ENCODE measurements around the gene CHPF2. TPM values are rescaled to one million over a fixed set of nuclear protein-coding genes. Genes with fewer than 3 reads are reported as not detected.

Gene CHPF2
- polyA plus RNA-seq, 4 donors, result 11.6 to 27.2 (median 18.1) TPM

- WGBS, 3 donors, result 56 to 64% (median 57%) methylated on average over 8 of the region's 8 CpGs
- Histone ChIP-seq H3K27ac (ENCODE audit: low read depth in 1 of 3, low read length in 2 of 3) (no peak overlapping the region), H3K9me3 (ENCODE audit: control insufficient read depth in 2 of 2, insufficient read depth in 1 of 2, low read depth in 1 of 2, low read length in 1 of 2) (no peaks in the 10 kb centered on the region), H3K4me1 (ENCODE audit: control insufficient read depth in 3 of 3, insufficient read depth in 2 of 3, low read depth in 1 of 3, low read length in 2 of 3) (peaks cover 2 to 11% (median 5%) of the 10 kb centered on the region in 3 donors), H3K27me3 (ENCODE audit: control insufficient read depth in 3 of 3, insufficient read depth in 3 of 3, low read length in 3 of 3) (no peaks in the 10 kb centered on the region), H3K4me3 (ENCODE audit: low read depth in 1 of 3, low read length in 3 of 3) (peak overlapping the region in 2 of 3 donors; percentile 77 to 86), H3K36me3 (ENCODE audit: control insufficient read depth in 3 of 3, insufficient read depth in 2 of 3, low read depth in 1 of 3, low read length in 3 of 3) (peaks cover 3 to 25% (median 7%) of the 10 kb centered on the region in 3 donors)
- DNase-seq, result no peak
- no peak for FAIRE-seq
Observed at GRCh38 chr7:151225948-151226510, 6.3 kb upstream of the CHPF2 start.

- H3K27me3 ChIP-seq (ENCODE audit: control insufficient read depth in 3 of 3, insufficient read depth in 3 of 3, low read length in 3 of 3), result no peaks in the 10 kb centered on the region
- peak overlapping the region; percentile 59 to 86 (median 77) for H3K4me3 ChIP-seq (ENCODE audit: low read depth in 1 of 3, low read length in 3 of 3)
- H3K9me3 ChIP-seq (ENCODE audit: control insufficient read depth in 2 of 2, insufficient read depth in 1 of 2, low read depth in 1 of 2, low read length in 1 of 2), result no peaks in the 10 kb centered on the region
- FAIRE-seq (no peak), DNase-seq (no peak)
- peak overlapping the region in 1 of 3 donors; percentile 57 for H3K27ac ChIP-seq (ENCODE audit: low read depth in 1 of 3, low read length in 2 of 3)
- peaks cover 3 to 24% (median 7%) of the 10 kb centered on the region in 3 donors for H3K36me3 ChIP-seq (ENCODE audit: control insufficient read depth in 3 of 3, insufficient read depth in 2 of 3, low read depth in 1 of 3, low read length in 3 of 3)
- 1 to 2% (median 1%) methylated on average over 15 of the region's 15 CpGs for WGBS, 3 donors
- peaks cover 2 to 11% (median 5%) of the 10 kb centered on the region in 3 donors for H3K4me1 ChIP-seq (ENCODE audit: control insufficient read depth in 3 of 3, insufficient read depth in 2 of 3, low read depth in 1 of 3, low read length in 2 of 3)
Observed at GRCh38 chr7:151226560-151226874, 5.8 kb upstream of the CHPF2 start.

GRCh38 chr7:151226875-151227782 is 5.2 kb upstream of the CHPF2 start, which contains the start of gene ABCF2:
Gene ABCF2, minus strand, starts transcription at chr7:151227205. Its CDS starts 747 bp downstream, at chr7:151226458.
- no peaks in the 10 kb centered on the region for H3K9me3 ChIP-seq (ENCODE audit: control insufficient read depth in 2 of 2, insufficient read depth in 1 of 2, low read depth in 1 of 2, low read length in 1 of 2)
- H3K27ac ChIP-seq (ENCODE audit: low read depth in 1 of 3, low read length in 2 of 3), result peak within 1 kb of the TSS; percentile 62 to 89 (median 69)
- peaks cover 3 to 22% (median 7%) of the 10 kb centered on the region in 3 donors for H3K36me3 ChIP-seq (ENCODE audit: control insufficient read depth in 3 of 3, insufficient read depth in 2 of 3, low read depth in 1 of 3, low read length in 3 of 3)
- H3K4me1 ChIP-seq (ENCODE audit: control insufficient read depth in 3 of 3, insufficient read depth in 2 of 3, low read depth in 1 of 3, low read length in 2 of 3), result peaks cover 2 to 11% (median 5%) of the 10 kb centered on the region in 3 donors
- DNase-seq (peak; percentile 99), FAIRE-seq (no peak)
- peak within 1 kb of the TSS; percentile 59 to 86 (median 77) for H3K4me3 ChIP-seq (ENCODE audit: low read depth in 1 of 3, low read length in 3 of 3)
- WGBS, 3 donors, result 0% methylated on average over 64 to 68 of the region's 68 CpGs
- H3K27me3 ChIP-seq (ENCODE audit: control insufficient read depth in 3 of 3, insufficient read depth in 3 of 3, low read length in 3 of 3), result no peaks in the 10 kb centered on the region

GRCh38 chr7:151228024-151228866 is 4.0 kb upstream of the CHPF2 start:
- Histone ChIP-seq H3K27me3 (ENCODE audit: control insufficient read depth in 3 of 3, insufficient read depth in 3 of 3, low read length in 3 of 3) (no peaks in the 10 kb centered on the region), H3K27ac (ENCODE audit: low read depth in 1 of 3, low read length in 2 of 3) (peak overlapping the region in 2 of 3 donors; percentile 62 to 89), H3K9me3 (ENCODE audit: control insufficient read depth in 2 of 2, insufficient read depth in 1 of 2, low read depth in 1 of 2, low read length in 1 of 2) (no peaks in the 10 kb centered on the region), H3K4me3 (ENCODE audit: low read depth in 1 of 3, low read length in 3 of 3) (peak overlapping the region in 2 of 3 donors; percentile 63 to 86), H3K36me3 (ENCODE audit: control insufficient read depth in 3 of 3, insufficient read depth in 2 of 3, low read depth in 1 of 3, low read length in 3 of 3) (peaks cover 3 to 18% (median 4%) of the 10 kb centered on the region in 3 donors), H3K4me1 (ENCODE audit: control insufficient read depth in 3 of 3, insufficient read depth in 2 of 3, low read depth in 1 of 3, low read length in 2 of 3) (peaks cover 2 to 13% (median 5%) of the 10 kb centered on the region in 3 donors)
- 35 to 62% (median 55%) methylated on average over 10 of the region's 10 CpGs for WGBS, 3 donors
- FAIRE-seq (no peak), DNase-seq (peak in 1 of 2 donors; percentile 75)

GRCh38 chr7:151229249-151229648 is 3.0 kb upstream of the CHPF2 start:
- peaks cover 0 to 14% (median 2%) of the 10 kb centered on the region in 3 donors for H3K36me3 ChIP-seq (ENCODE audit: control insufficient read depth in 3 of 3, insufficient read depth in 2 of 3, low read depth in 1 of 3, low read length in 3 of 3)
- H3K4me1 ChIP-seq (ENCODE audit: control insufficient read depth in 3 of 3, insufficient read depth in 2 of 3, low read depth in 1 of 3, low read length in 2 of 3), result peaks cover 5 to 21% (median 5%) of the 10 kb centered on the region in 3 donors
- H3K9me3 ChIP-seq (ENCODE audit: control insufficient read depth in 2 of 2, insufficient read depth in 1 of 2, low read depth in 1 of 2, low read length in 1 of 2), result no peaks in the 10 kb centered on the region
- H3K27me3 ChIP-seq (ENCODE audit: control insufficient read depth in 3 of 3, insufficient read depth in 3 of 3, low read length in 3 of 3), result no peaks in the 10 kb centered on the region
- WGBS, 3 donors, result 86 to 93% (median 86%) methylated on average over 10 of the region's 10 CpGs
- no peak for DNase-seq
- H3K4me3 ChIP-seq (ENCODE audit: low read depth in 1 of 3, low read length in 3 of 3), result no peak overlapping the region
- no peak for FAIRE-seq
- no peak overlapping the region for H3K27ac ChIP-seq (ENCODE audit: low read depth in 1 of 3, low read length in 2 of 3)

GRCh38 chr7:151231080-151231479 is 1.2 kb upstream of the CHPF2 start:
- 52 to 83% (median 77%) methylated on average over 1 of the region's 1 CpG for WGBS, 3 donors

GRCh38 chr7:151232917-151233701 is 826 bp downstream of the CHPF2 start:
- peak overlapping the region; percentile 8 to 66 (median 26) for H3K27ac ChIP-seq (ENCODE audit: low read depth in 1 of 3, low read length in 2 of 3)
- peak overlapping the region; percentile 93 to 97 (median 95) for H3K4me3 ChIP-seq (ENCODE audit: low read depth in 1 of 3, low read length in 3 of 3)
- DNase-seq, result peak; percentile 41 to 61
- no peaks in the 10 kb centered on the region for H3K9me3 ChIP-seq (ENCODE audit: control insufficient read depth in 2 of 2, insufficient read depth in 1 of 2, low read depth in 1 of 2, low read length in 1 of 2)
- no peak for FAIRE-seq
- WGBS, 3 donors, result 6 to 7% (median 6%) methylated on average over 36 of the region's 36 CpGs
- no peaks in the 10 kb centered on the region for H3K27me3 ChIP-seq (ENCODE audit: control insufficient read depth in 3 of 3, insufficient read depth in 3 of 3, low read length in 3 of 3)
- peaks cover 0 to 10% (median 3%) of the 10 kb centered on the region in 3 donors for H3K4me1 ChIP-seq (ENCODE audit: control insufficient read depth in 3 of 3, insufficient read depth in 2 of 3, low read depth in 1 of 3, low read length in 2 of 3)
- peaks cover 9 to 40% (median 12%) of the 10 kb centered on the region in 3 donors for H3K36me3 ChIP-seq (ENCODE audit: control insufficient read depth in 3 of 3, insufficient read depth in 2 of 3, low read depth in 1 of 3, low read length in 3 of 3)

More at GRCh38 chr7:151231080-151231479, 1.2 kb upstream of the CHPF2 start:
- Histone ChIP-seq H3K27me3 (ENCODE audit: control insufficient read depth in 3 of 3, insufficient read depth in 3 of 3, low read length in 3 of 3) (no peaks in the 10 kb centered on the region), H3K36me3 (ENCODE audit: control insufficient read depth in 3 of 3, insufficient read depth in 2 of 3, low read depth in 1 of 3, low read length in 3 of 3) (peaks cover 0 to 22% (median 5%) of the 10 kb centered on the region in 3 donors), H3K27ac (ENCODE audit: low read depth in 1 of 3, low read length in 2 of 3) (no peak overlapping the region), H3K4me1 (ENCODE audit: control insufficient read depth in 3 of 3, insufficient read depth in 2 of 3, low read depth in 1 of 3, low read length in 2 of 3) (peaks cover 0 to 17% (median 3%) of the 10 kb centered on the region in 3 donors), H3K9me3 (ENCODE audit: control insufficient read depth in 2 of 2, insufficient read depth in 1 of 2, low read depth in 1 of 2, low read length in 1 of 2) (no peaks in the 10 kb centered on the region), H3K4me3 (ENCODE audit: low read depth in 1 of 3, low read length in 3 of 3) (no peak overlapping the region)
- no peak for FAIRE-seq
- DNase-seq, result no peak

All from small intestine (tissue), 7 donors.